ENCODE data around the gene RBM28. TPM values are rescaled to one million over a fixed set of nuclear protein-coding genes. Genes with fewer than 3 reads are reported as not detected.

The RBM28 gene
- total RNA-seq, 1 experiment from 2014 or later, result 70.0 TPM

GRCh38 chr7:128274884-128275603, 68.7 kb downstream of the RBM28 start:
- Mint-ChIP-seq H3K27me3 (ENCODE audit: low read depth) (peaks cover 13% of the 10 kb centered on the region), H3K27ac (no peak overlapping the region; a peak in 1 of 7 replicates), H3K4me1 (peaks cover 29 to 35% of the 10 kb centered on the region in 2 experiments), H3K4me3 (no peak overlapping the region), H3K36me3 (ENCODE audit: insufficient read depth in 1 of 3, low read depth in 3 of 3) (peaks cover 4 to 16% (median 8%) of the 10 kb centered on the region in 3 experiments), H3K9me3 (peaks cover 9% of the 10 kb centered on the region in 2 experiments)
- no peak overlapping the region for H4K8ac ChIP-seq (replicated peaks; ENCODE audit: insufficient read length, low read depth, low read length)
- no peak overlapping the region for H3K9ac ChIP-seq (ENCODE audit: extremely low read depth, insufficient read length, low read length)
- H2AFZ ChIP-seq (ENCODE audit: low read length), result no peak overlapping the region
- no peak overlapping the region for H3K4me2 ChIP-seq (ENCODE audit: insufficient read depth, insufficient read length, low read length)
- WGBS (ENCODE audit: extremely low coverage, insufficient read length, low lambda C conversion rate), result no CpG with 5 or more reads among the region's 3 CpGs
- no peak overlapping the region for H3K27ac ChIP-seq (ENCODE audit: insufficient read length, low read depth, low read length)
- H2BK120ac ChIP-seq (ENCODE audit: low read depth, low read length, poor library complexity, severe bottlenecking), result no peak overlapping the region
- no peak overlapping the region for H3K4ac ChIP-seq (ENCODE audit: low read depth, low read length)
- H3K14ac ChIP-seq (ENCODE audit: insufficient read depth, low read length), result no peak overlapping the region
- H3K4me1 ChIP-seq (ENCODE audit: insufficient read depth, low read length), result peaks cover 7% of the 10 kb centered on the region; the same call in 1 of the 2 replicates
- H3K18ac ChIP-seq (ENCODE audit: insufficient read length, low read depth, low read length), result no peak overlapping the region
- no peaks in the 10 kb centered on the region for H3K79me2 ChIP-seq (ENCODE audit: insufficient read depth, low read length)
- H2BK5ac ChIP-seq (ENCODE audit: insufficient read length, low read length), result no peak overlapping the region
- no peaks in the 10 kb centered on the region for H4K20me1 ChIP-seq (ENCODE audit: control insufficient read depth, insufficient read depth, insufficient read length)
- H3K23me2 ChIP-seq (ENCODE audit: insufficient read length, low read depth, low read length, poor library complexity, severe bottlenecking), result no peaks in the 10 kb centered on the region
- no peak for DNase-seq
- TF ChIP-seq CTCF (conservative IDR thresholded peaks at IDR 0.05), result no peak
- no peak overlapping the region for H3T11ph ChIP-seq (ENCODE audit: low read length)
- no peak overlapping the region for H4K5ac ChIP-seq (ENCODE audit: insufficient read length, low read depth, low read length)
- no peak overlapping the region for H2AK5ac ChIP-seq (ENCODE audit: insufficient read length, low read length)
- no peak overlapping the region for H2BK20ac ChIP-seq (ENCODE audit: low read depth, low read length, poor library complexity, severe bottlenecking)
- H3K56ac ChIP-seq (ENCODE audit: insufficient read length, low read depth, low read length), result no peak overlapping the region
- no peak overlapping the region for H3K23ac ChIP-seq (ENCODE audit: insufficient read length, low read depth, low read length)
- no peak overlapping the region for H2BK15ac ChIP-seq (ENCODE audit: low read depth, low read length)
- no peaks in the 10 kb centered on the region for H3K79me1 ChIP-seq (ENCODE audit: insufficient read depth, low read depth, low read length, poor library complexity, severe bottlenecking)
- no peak overlapping the region for H4K91ac ChIP-seq (ENCODE audit: insufficient read length, low read depth, low read length)
- no peaks in the 10 kb centered on the region for H3K27me3 ChIP-seq (ENCODE audit: insufficient read depth, low read length)
- no peak overlapping the region for H2BK12ac ChIP-seq (ENCODE audit: insufficient read length, low read depth, low read length)
- no peaks in the 10 kb centered on the region for H3K9me3 ChIP-seq (ENCODE audit: control insufficient read depth, low read depth, low read length)
